K562 (cell line): ENCODE data around the gene ZBTB20.

ENCODE experiments used
- BDP1 ChIP-seq: IDR thresholded peaks from 3 replicates; pipeline ENCODE4 v1.6.1; 2011; ENCODE audit not compliant: insufficient read length, insufficient read depth
- CTCF ChIP-seq, 3 experiments: IDR thresholded peaks in 2 of 3; conservative IDR thresholded peaks in 1 of 3; 2 replicates each; pipeline ENCODE4 v1.5.1; 2011 to 2012; ENCODE audit warnings: low read length in 3 of 3, mild to moderate bottlenecking in 3 of 3, control low read depth in 2 of 3, improper control_type of control experiment in 1 of 3, inconsistent platforms in 1 of 3, low read depth in 1 of 3, mixed read lengths in 1 of 3, moderate library complexity in 1 of 3; ENCODE audit not compliant: insufficient read depth in 2 of 3
- ELF4 ChIP-seq: fragments of 450-650 bp; formaldehyde crosslinking; IDR thresholded peaks from 2 replicates; pipeline ENCODE4 v1.4.0; 2022; ENCODE audit warnings: missing genetic modification characterization
- FOSL1 ChIP-seq: fragments of 200-800 bp; sonication (Bioruptor generic); conservative IDR thresholded peaks from 2 replicates; pipeline ENCODE4 v1.6.1; 2016; ENCODE audit warnings: missing genetic modification characterization, missing compliant biosample characterization
- NFATC3 ChIP-seq: fragments of 450-650 bp; IDR thresholded peaks from 2 replicates; pipeline ENCODE4 v1.6.1; 2017; ENCODE audit warnings: mild to moderate bottlenecking
- NR3C1 ChIP-seq: sonication (generic); formaldehyde crosslinking; IDR thresholded peaks from 2 replicates; pipeline ENCODE4 v1.8.1; 2022; ENCODE audit warnings: missing genetic modification reagents
- POLR2AphosphoS2 ChIP-seq: IDR thresholded peaks from 2 replicates; pipeline ENCODE4 v1.6.1; 2012; ENCODE audit warnings: low read length, improper control_type of control experiment
- YY1 ChIP-seq, 3 experiments: IDR thresholded peaks; 2 replicates each; pipeline ENCODE4 v1.6.1; 2011; ENCODE audit warnings: low read length in 2 of 3, mild to moderate bottlenecking in 2 of 3, moderate library complexity in 2 of 3, borderline replicate concordance in 1 of 3, control low read depth in 1 of 3, low read depth in 1 of 3; ENCODE audit not compliant: insufficient read depth in 3 of 3, insufficient replicate concordance in 2 of 3, control insufficient read depth in 1 of 3, insufficient read length in 1 of 3; ENCODE audit errors: extremely low read depth in 1 of 3
- TF ChIP-seq, protein P1 (sequence below), 2 experiments: IDR thresholded peaks; 2 replicates each; pipeline ENCODE4 v1.6.1; 2012; ENCODE audit warnings: improper control_type of control experiment in 2 of 2, low read depth in 2 of 2, low read length in 2 of 2, borderline replicate concordance in 1 of 2

GRCh38 chr3:114721864-114722263 is 425.2 kb downstream of the ZBTB20 start:
- TF ChIP-seq NFATC3 = no peak
- TF ChIP-seq NR3C1 (CRISPR knock-in tag) = no peak
- no peak for TF ChIP-seq CTCF (IDR thresholded peaks at IDR 0.05 in 2 of 3, conservative IDR thresholded peaks at IDR 0.05 in 1 of 3; ENCODE audit: insufficient read depth in 2 of 3, low read depth in 1 of 3, low read length in 3 of 3)
- TF ChIP-seq, protein P1, sequence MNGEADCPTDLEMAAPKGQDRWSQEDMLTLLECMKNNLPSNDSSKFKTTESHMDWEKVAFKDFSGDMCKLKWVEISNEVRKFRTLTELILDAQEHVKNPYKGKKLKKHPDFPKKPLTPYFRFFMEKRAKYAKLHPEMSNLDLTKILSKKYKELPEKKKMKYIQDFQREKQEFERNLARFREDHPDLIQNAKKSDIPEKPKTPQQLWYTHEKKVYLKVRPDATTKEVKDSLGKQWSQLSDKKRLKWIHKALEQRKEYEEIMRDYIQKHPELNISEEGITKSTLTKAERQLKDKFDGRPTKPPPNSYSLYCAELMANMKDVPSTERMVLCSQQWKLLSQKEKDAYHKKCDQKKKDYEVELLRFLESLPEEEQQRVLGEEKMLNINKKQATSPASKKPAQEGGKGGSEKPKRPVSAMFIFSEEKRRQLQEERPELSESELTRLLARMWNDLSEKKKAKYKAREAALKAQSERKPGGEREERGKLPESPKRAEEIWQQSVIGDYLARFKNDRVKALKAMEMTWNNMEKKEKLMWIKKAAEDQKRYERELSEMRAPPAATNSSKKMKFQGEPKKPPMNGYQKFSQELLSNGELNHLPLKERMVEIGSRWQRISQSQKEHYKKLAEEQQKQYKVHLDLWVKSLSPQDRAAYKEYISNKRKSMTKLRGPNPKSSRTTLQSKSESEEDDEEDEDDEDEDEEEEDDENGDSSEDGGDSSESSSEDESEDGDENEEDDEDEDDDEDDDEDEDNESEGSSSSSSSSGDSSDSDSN (IDR thresholded peaks at IDR 0.05; ENCODE audit: borderline replicate concordance in 1 of 2, low read depth in 2 of 2, low read length in 2 of 2) = no peak
- TF ChIP-seq BDP1 = no peak
- TF ChIP-seq YY1 (IDR thresholded peaks at IDR 0.05; ENCODE audit: borderline replicate concordance in 1 of 3, control insufficient read depth in 1 of 3, extremely low read depth in 1 of 3, insufficient read depth in 3 of 3, insufficient read length in 1 of 3, insufficient replicate concordance in 2 of 3, low read depth in 1 of 3, low read length in 2 of 3) = no peak
- no peak for TF ChIP-seq FOSL1
- no peak for TF ChIP-seq ELF4
- no peak for TF ChIP-seq POLR2AphosphoS2
